ENCODE results near the gene CCDC12.

- no peak for TF ChIP-seq CTCF (conservative IDR thresholded peaks at IDR 0.05)
- no peak for TF ChIP-seq ZFX (IDR thresholded peaks at IDR 0.05)
These were observed 27.5 kb downstream of the CCDC12 start for GRCh38 chr3:46948830-46949671.
